Measurements from ENCODE around the gene EXOC6B.

DNA sequence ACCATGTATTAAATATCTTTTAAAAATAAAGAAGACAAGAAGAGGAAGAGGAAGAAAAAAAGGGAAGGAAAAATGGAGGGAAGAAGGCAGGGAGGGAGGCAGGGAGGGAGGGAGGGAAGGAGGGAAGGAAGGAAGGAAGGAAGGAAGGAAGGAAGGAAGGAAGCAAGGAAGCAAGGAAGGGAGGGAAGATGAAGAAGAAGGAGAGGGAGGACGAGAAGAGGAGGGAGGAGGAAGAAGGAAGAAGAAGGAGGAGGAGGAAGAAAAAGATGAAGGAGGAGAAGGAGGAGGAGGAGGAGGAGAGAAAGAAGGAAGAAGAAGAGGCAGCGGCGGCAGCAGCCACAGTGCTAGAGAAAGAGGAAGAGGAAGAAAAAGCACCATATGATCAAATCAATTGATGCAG, 189.6 kb downstream of the EXOC6B start:
- TF ChIP-seq ZNF274 (IDR thresholded peaks at IDR 0.05; ENCODE audit: low read depth, low read length) (no peak), YY1 (IDR thresholded peaks at IDR 0.05; ENCODE audit: insufficient read depth, insufficient read length) (no peak), SUZ12 (IDR thresholded peaks at IDR 0.05; ENCODE audit: extremely low read depth, insufficient read depth, insufficient read length) (no peak)

Data from NT2/D1 (cell line).